ENCODE results near the gene ADAM22.

ADAM22 gene

GRCh38 chr7:88042803-88043202 lies 108.8 kb downstream of the ADAM22 start:
- no peak for DNase-seq

GRCh38 chr7:88044069-88044468 lies 110.0 kb downstream of the ADAM22 start:
- no peak for DNase-seq

DNA sequence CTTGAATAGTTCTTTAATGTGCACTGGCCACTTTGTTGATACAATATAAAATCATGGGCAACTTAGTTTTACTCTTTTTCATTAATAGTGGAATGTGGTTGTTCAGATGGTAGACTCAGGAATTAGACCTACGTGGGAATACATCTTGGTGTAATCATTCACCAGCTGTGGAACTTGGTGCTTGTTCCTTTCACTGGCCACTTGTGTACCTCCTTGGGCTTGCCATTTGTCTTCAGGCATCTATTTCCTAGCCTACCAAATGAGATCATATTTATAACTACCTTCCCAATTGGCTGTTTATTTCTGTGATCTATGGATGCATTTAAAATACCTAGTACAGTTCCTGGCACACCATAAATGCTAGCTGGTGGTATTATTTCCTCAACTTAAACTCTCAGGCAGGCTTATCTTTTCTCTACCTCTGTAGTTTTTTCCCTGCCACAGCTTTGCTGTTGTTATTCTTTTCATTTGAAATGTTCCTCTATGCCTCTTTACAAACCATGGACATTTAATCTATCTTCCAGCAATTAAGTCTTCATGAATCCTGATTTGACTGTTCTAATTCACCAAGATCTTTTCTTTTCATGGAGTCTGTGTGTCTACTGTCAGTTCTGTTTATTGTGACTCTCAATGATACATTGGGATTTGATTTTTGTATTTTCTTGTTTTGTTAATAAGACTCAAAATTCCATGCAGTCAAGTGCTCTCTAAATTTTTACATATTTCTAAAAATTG lies 113.0 kb downstream of the ADAM22 start:
- no peak for DNase-seq

DNA sequence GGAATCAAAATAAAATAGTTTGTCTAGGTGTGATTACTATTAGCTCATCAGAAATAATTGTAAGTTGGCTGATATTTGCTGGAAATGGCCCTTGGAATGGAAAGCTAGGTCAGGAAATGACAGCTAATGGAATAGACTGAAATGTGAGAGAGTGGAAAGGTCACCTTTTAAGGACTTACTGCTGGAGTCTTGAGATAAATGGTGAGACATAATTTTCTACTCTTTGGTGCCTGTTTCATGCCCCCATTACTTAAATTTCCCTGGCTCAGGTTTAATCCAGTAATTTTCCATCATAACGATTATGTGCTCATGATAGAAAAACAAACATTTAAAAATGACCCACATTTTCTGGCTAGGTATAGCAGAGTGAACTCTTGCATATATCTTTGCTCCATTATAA lies 123.6 kb downstream of the ADAM22 start:
- DNase-seq: no peak

GRCh38 chr7:88062238-88062637 lies 128.2 kb downstream of the ADAM22 start:
- DNase-seq: no peak

DNA sequence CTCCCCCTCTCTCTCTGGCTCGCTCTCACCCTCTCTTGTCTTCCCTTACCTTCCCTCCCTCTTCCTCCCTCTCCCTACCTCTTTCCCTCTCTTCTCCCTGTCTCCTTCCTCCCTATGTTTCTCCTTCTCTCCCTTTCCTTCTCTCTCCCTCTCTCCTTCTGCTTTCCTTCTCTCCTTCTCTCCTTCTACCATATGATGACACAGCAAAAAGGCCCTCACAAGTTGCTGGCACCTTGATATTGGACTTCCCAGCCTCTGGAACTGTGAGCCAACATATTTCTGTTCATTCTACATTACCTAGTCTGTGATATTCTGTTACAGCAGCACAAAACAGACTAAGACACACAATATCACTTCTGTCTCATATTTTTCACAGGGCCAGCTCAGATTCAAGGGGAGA lies 135.0 kb downstream of the ADAM22 start:
- no peak for DNase-seq

DNA sequence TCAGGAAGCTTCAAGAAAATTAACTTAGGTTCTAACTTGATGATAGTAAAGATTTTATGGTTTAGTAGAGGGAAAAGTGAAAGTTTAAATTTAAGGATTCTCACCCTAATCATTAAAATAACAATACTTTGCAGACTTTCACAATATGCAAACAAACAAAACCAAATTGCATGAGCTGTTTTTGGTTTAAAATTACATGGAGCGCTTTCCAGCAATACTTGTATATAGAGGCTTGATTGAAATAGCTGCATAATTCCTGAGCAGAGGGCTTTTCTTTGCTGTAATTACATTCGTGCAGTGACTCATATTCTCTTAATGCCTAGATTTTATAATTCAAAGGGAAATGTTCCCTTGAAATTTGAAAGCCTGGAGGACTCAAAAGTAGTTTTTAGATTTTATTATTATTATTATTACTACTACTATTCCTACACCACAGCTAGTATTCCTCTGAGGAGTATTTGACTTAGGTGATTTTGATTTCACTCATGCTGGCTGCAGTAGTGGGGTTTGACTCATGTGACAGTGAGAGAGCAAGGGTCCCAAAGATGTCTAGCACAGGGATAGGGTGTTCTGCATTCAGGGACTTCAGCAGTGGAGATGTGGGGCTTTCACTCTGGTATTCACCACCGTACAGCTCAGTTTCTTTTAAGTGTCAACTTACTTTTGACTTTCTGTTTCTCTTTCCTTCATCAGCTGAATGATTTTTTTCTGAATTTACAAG lies 138.1 kb downstream of the ADAM22 start:
- DNase-seq: no peak

- DNase-seq: no peak
Observed at GRCh38 chr7:88072715-88073055, 138.6 kb downstream of the ADAM22 start.

DNA sequence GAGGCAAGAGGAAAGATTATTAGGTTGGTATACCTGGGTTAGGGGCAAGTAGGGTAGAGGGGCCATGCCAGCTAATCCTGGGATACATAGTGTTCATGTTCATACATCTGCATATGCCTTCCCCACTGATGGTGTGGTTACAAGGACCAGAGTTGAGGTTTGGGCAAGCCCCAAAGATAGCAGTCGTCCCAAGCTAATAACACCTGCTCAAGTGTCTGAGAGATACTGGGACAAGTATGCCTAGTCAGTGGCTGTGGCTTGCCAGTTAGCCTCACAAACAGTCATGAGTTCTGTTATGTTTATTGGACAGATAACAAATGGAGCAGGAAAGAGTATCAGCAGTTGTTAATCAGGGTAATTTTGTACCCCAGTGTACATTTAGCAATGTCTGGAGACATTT lies 139.6 kb downstream of the ADAM22 start:
- DNase-seq: no peak

GRCh38 chr7:88075216-88075615 lies 141.2 kb downstream of the ADAM22 start:
- DNase-seq: no peak

DNA sequence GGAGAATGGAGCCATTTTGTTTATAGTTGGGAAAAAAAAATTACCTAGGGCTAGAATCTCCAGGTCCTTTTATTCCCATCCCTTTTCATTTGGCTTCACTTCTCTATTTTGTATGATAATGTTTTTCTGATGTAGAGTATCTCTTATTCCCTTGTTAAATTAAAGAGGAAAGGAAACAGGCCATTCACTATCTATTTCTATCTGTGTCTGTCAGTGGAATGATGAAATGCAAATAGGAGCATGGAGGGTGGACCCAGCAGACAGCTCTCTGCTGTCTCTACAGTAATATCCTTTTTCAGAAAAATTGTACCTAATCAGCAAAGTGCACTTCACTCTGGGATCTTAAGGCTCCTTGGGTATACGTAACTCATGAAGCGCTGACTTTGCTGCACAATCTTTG lies 149.8 kb downstream of the ADAM22 start:
- no peak for DNase-seq

- DNase-seq: no peak
Observed at GRCh38 chr7:88089561-88089960, 155.5 kb downstream of the ADAM22 start.

DNA sequence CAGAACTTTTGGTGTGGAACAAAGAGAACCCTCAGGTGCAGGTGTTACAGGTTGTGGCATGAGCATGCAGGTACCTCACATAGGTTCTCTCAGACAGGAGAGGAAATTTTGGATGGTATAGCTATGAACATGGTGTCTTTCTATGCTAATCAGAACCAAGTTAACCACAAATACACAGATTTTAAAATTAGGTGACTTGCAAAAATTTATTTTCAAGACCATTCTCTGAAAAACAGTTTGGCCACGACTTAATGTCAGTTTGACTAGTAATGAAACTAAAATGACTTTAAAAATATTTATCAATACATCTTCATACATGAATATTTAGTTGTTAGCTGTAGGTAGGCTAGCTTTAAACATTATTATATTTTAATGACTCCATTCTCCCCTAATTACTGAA lies 156.2 kb downstream of the ADAM22 start:
- DNase-seq: no peak

DNA sequence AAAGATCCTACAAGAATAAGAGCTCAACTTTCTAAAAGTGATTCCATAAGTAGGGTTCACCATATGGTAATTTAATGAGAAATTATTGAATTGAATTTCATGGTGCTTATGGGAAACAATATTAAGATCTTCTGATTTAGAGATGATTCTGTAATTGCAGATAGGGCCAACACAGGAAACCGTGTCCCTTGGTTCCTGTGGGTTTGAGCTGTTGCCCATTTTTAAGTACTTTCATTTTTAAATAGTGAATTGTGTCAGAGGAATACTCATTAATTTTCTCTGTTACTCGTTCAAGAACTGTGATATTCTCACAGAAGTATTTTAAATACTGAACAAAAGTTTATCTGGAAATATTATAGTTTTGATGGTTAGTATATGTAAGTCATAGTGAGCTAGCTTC lies 156.6 kb downstream of the ADAM22 start:
- no peak for DNase-seq

GRCh38 chr7:88091988-88092675 lies 158.1 kb downstream of the ADAM22 start:
- no peak for DNase-seq

DNA sequence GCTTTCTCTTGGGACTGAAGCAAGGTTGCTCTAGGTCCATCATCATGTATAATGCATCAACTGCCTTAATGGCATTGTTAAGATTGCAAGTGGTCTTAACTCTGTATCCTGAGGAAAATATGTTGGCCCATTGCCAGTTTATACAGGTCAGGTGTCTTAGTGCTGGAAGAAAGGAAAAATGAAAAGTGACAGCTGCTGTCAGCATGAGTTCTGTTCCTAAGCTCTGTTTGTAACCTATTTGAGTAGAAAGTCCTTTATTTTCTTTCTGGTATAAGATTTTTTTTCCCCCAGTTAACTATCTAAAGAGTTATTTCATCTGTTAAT lies 158.6 kb downstream of the ADAM22 start:
- no peak for DNase-seq

DNA sequence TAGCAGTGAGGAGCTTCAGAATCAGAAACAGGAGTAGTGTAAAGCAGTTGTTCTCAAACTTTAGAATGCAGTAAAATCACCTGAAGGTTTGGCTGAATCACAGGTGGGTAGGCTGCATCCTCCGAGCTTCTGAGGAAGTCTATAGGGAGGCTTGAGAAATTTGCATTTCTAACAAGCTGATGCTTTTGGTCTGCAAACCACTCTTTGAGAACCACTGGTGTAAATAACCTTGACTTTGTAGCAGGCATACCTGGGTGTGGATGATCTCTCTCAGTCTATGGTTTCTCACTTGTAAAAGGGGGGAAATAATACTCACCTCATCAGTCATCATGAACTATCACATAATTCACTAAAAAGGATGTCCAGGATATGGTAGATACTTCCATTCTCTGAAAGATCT lies 167.7 kb downstream of the ADAM22 start:
- no peak for DNase-seq

- DNase-seq: no peak
Observed at GRCh38 chr7:88102675-88103074, 168.6 kb downstream of the ADAM22 start.

DNA sequence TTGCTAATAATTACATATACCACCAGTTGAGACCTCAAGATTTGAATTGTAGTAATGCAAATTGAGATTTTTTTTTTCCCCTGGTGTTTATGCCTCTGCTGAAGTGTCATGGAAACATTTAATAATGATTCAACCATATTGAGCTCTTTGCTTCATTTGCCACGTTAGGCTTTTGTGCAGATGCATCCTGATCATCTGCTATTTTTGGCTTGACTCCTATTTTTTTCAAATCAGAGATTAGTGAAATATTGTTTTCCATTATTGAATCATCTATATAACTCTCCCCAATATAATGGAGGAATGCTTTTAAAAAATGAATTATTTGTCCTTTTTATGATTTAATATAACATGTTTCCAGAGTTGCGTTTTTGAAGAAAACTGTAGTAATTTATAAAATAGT lies 170.7 kb downstream of the ADAM22 start:
- no peak for DNase-seq

- no peak for DNase-seq
Observed at GRCh38 chr7:88105231-88105630, 171.2 kb downstream of the ADAM22 start.

DNA sequence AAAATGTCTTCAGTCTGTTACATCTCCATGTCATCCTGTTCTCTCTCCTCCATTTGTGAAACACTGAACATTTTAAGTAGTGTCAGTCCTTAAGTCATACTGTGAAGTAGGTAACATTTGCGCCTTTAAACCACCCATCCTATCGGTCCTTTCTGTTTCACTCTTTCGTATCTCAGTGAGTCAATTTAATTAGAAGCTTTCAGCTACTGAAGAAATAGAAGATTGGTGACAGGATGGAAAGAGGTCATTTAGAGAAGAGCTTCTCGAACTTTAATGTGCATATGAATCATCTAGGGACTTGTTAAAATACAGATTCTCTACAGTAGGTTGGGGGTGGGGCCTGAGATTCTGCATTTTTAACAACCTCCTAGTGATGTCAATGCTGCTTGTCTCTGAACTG lies 172.4 kb downstream of the ADAM22 start:
- DNase-seq: no peak

- no peak for DNase-seq
Observed at GRCh38 chr7:88109612-88110011, 175.6 kb downstream of the ADAM22 start.

DNA sequence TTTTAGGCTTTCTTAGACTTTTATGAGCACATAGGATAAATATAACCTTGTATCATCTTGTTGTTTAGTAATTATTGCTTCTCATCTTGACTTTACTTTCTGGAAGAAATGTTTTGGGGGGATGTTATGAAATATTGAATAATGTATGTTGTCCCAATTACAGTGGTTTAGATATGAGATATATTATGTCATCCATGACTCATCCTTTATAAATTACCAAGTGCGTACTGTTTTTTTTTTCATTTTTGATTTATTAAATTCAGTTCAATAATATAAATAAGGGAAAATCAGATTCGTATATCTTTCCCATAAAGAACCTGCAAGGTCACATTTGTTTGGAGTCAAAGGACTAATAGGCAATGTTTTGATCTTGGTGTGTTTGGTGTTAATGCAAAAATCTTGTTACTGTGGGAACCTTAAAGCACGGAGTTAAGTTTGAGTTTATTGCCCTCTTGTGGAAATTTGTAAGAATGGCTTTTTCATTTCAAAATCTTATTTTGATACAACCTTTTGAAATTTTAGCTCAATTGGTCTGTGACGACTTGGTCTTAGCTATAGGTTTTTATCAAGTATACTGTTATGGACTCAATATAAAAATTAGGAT lies 177.2 kb downstream of the ADAM22 start:
- no peak for DNase-seq

DNA sequence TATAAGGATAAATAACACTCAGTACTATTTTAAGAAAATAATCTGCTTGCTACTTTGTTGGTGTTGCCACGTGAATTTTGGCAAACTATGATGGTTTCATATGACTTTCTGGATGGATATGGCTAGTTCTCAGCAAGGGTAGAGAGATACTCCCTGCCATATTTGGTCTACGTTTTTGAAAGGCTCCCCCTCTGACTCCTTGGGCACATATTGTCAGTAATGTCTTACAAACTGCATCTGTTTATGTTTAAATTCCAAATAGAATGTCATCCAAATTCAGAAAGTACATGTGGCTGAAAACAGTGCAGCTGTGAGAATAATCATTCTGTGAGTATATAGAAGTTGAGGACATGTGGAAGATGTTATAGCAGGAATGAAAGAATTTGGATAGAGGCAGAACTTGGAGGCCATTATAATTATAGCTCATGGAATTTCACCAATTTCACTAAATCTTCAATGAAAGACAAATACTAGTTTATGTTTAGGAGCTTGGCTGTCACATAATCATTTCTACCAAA lies 178.0 kb downstream of the ADAM22 start:
- DNase-seq: no peak

Data from islet precursor cell (in vitro differentiated cells).